ENCODE measurements around the gene METTL16. TPM values are rescaled to one million over a fixed set of nuclear protein-coding genes. Genes with fewer than 3 reads are reported as not detected.

METTL16 gene
- total and polyA plus RNA-seq, 2 donors (not counting 1 experiment from before 2014, with no cell fraction given): 19.2 to 56.5 TPM

GRCh38 chr17:2384439-2385127 lies 127.1 kb downstream of the METTL16 start:
- no peak overlapping the region for H3K9ac ChIP-seq (ENCODE audit: low read length)
- CTCF ChIA-PET: interaction anchor here (0.6 to 14.1 kb wide), 5 partner anchors 8 to 562 kb away, joined by 3 to 650 read pairs (median 69); no protein-coding TSS in a partner anchor
- H3K9me3 Mint-ChIP-seq (ENCODE audit: insufficient read depth): no peaks in the 10 kb centered on the region
- H3K27me3 ChIP-seq (replicated peaks in 1 of 4; ENCODE audit: control extremely low read depth in 1 of 4, control insufficient read depth in 3 of 4, insufficient read depth in 4 of 4, low read length in 3 of 4): no peaks in the 10 kb centered on the region
- no peak for DNase-seq
- no peak overlapping the region for H3K4me3 ChIP-seq (ENCODE audit: control extremely low read depth in 1 of 5, extremely low read depth in 1 of 5, insufficient read depth in 1 of 5, low read depth in 2 of 5, low read length in 4 of 5)
- POLR2A ChIA-PET: interaction anchor here (0.5 kb wide), 1 partner anchor 19 kb away, joined by 7 read pairs; no protein-coding TSS in a partner anchor
- peaks cover 0 to 33% of the 10 kb centered on the region in 2 experiments for H3K36me3 ChIP-seq (replicated peaks in 1 of 2; ENCODE audit: control extremely low read depth in 1 of 2, control insufficient read depth in 1 of 2, extremely low read depth in 1 of 2, insufficient read depth in 2 of 2, low read length in 1 of 2)
- no peak overlapping the region for H3K27ac Mint-ChIP-seq
- whole genome bisulfite sequencing (ENCODE audit: insufficient coverage): 98% methylated on average over 18 of the region's 22 CpGs
- H3K4me1 Mint-ChIP-seq: peaks cover 5% of the 10 kb centered on the region
- H3K27ac ChIP-seq (ENCODE audit: low read length in 2 of 2): no peak overlapping the region
- no peak overlapping the region for H3K4me3 Mint-ChIP-seq
- H3K4me1 ChIP-seq (ENCODE audit: control insufficient read depth in 2 of 2, insufficient read depth in 2 of 2, low read length in 2 of 2): peaks cover 0 to 4% of the 10 kb centered on the region in 2 donors
- H3K79me2 ChIP-seq (ENCODE audit: control insufficient read depth, insufficient read depth, low read length): peaks cover 70% of the 10 kb centered on the region
- H2AFZ ChIP-seq (ENCODE audit: insufficient read depth, low read depth, low read length, poor library complexity, severe bottlenecking): no peak overlapping the region
- no peak overlapping the region for H3K4me2 ChIP-seq (replicated peaks; ENCODE audit: low read depth, low read length, poor library complexity, severe bottlenecking)
- H3K9me3 ChIP-seq (ENCODE audit: control extremely low read depth in 1 of 3, control insufficient read depth in 2 of 3, insufficient read depth in 1 of 3, low read length in 2 of 3): no peaks in the 10 kb centered on the region
- no peak for TF ChIP-seq EZH2 (IDR thresholded peaks at IDR 0.05; ENCODE audit: borderline replicate concordance, insufficient read depth, low read depth, low read length, poor library complexity, severe bottlenecking)
- TF ChIP-seq CTCF (IDR thresholded peaks at IDR 0.05): no peak
- intact Hi-C loops (cut with micrococcal nuclease): no loop called here
- ATAC-seq (ENCODE audit: low read depth): no peak
- peaks cover 42% of the 10 kb centered on the region for H4K20me1 ChIP-seq (ENCODE audit: control insufficient read depth, insufficient read depth, low read length, poor library complexity, severe bottlenecking)
- no peaks in the 10 kb centered on the region for H3K27me3 Mint-ChIP-seq

GRCh38 chr17:2383628-2384167 lies 128.0 kb downstream of the METTL16 start:
- Histone ChIP-seq H3K27me3 (replicated peaks in 1 of 4; ENCODE audit: control extremely low read depth in 1 of 4, control insufficient read depth in 3 of 4, insufficient read depth in 4 of 4, low read length in 3 of 4) (no peaks in the 10 kb centered on the region), H2AFZ (ENCODE audit: insufficient read depth, low read depth, low read length, poor library complexity, severe bottlenecking) (no peak overlapping the region), H3K4me3 (ENCODE audit: control extremely low read depth in 1 of 5, extremely low read depth in 1 of 5, insufficient read depth in 1 of 5, low read depth in 2 of 5, low read length in 4 of 5) (no peak overlapping the region), H3K27ac (ENCODE audit: low read length in 2 of 2) (no peak overlapping the region), H3K79me2 (ENCODE audit: control insufficient read depth, insufficient read depth, low read length) (peaks cover 61% of the 10 kb centered on the region), H4K20me1 (ENCODE audit: control insufficient read depth, insufficient read depth, low read length, poor library complexity, severe bottlenecking) (peaks cover 33% of the 10 kb centered on the region), H3K36me3 (replicated peaks in 1 of 2; ENCODE audit: control extremely low read depth in 1 of 2, control insufficient read depth in 1 of 2, extremely low read depth in 1 of 2, insufficient read depth in 2 of 2, low read length in 1 of 2) (peaks cover 0 to 39% of the 10 kb centered on the region in 2 experiments), H3K4me2 (replicated peaks; ENCODE audit: low read depth, low read length, poor library complexity, severe bottlenecking) (no peak overlapping the region), H3K9me3 (ENCODE audit: control extremely low read depth in 1 of 3, control insufficient read depth in 2 of 3, insufficient read depth in 1 of 3, low read length in 2 of 3) (no peaks in the 10 kb centered on the region), H3K4me1 (ENCODE audit: control insufficient read depth in 2 of 2, insufficient read depth in 2 of 2, low read length in 2 of 2) (peaks cover 0 to 4% of the 10 kb centered on the region in 2 donors), H3K9ac (ENCODE audit: low read length) (no peak overlapping the region)
- intact Hi-C loops (cut with micrococcal nuclease): loop anchor here (2.0 kb wide), 1 partner anchor 291 kb away; no protein-coding TSS in a partner anchor
- Mint-ChIP-seq H3K9me3 (ENCODE audit: insufficient read depth) (no peaks in the 10 kb centered on the region), H3K27ac (no peak overlapping the region), H3K4me3 (no peak overlapping the region), H3K27me3 (no peaks in the 10 kb centered on the region), H3K4me1 (peaks cover 2% of the 10 kb centered on the region)
- DNase-seq (no peak), ATAC-seq (ENCODE audit: low read depth) (no peak)
- CTCF ChIA-PET: interaction anchor here (0.6 to 14.1 kb wide), 13 partner anchors 9 to 561 kb away, joined by 3 to 650 read pairs (median 13); partner anchors contain the start of genes SGSM2 and TSR1
- POLR2A ChIA-PET: interaction anchor here (1.5 to 3.3 kb wide), 3 partner anchors 9 to 32 kb away, joined by 3 to 17 read pairs (median 12); no protein-coding TSS in a partner anchor
- WGBS (ENCODE audit: insufficient coverage): 96% methylated on average over 9 of the region's 11 CpGs
- TF ChIP-seq CTCF (IDR thresholded peaks at IDR 0.05) (no peak), EZH2 (IDR thresholded peaks at IDR 0.05; ENCODE audit: borderline replicate concordance, insufficient read depth, low read depth, low read length, poor library complexity, severe bottlenecking) (no peak)

Data from B cell (primary cell).